Uterus (tissue), 2 donors: ENCODE data around the gene TAS2R14.

Experiments
- CTCF ChIP-seq, 4 experiments: fragments of 200-600 bp in 2 of 4; fragments of 450-650 bp in 2 of 4; sonication (generic) in 2 of 4; IDR thresholded peaks; one replicate each; pipeline ENCODE4 v1.5.1; 2016 to 2019; ENCODE audit warnings: antibody characterized with exemption in 4 of 4, mild to moderate bottlenecking in 2 of 4, moderate library complexity in 1 of 4
- POLR2A ChIP-seq, 2 donors: fragments of 450-650 bp; IDR thresholded peaks; one replicate each; pipeline ENCODE4 v1.6.1; 2016; ENCODE audit warnings: antibody characterized with exemption in 2 of 2, mild to moderate bottlenecking in 1 of 2, moderate library complexity in 1 of 2

- TF ChIP-seq CTCF (IDR thresholded peaks at IDR 0.05) (no peak), POLR2A (IDR thresholded peaks at IDR 0.05) (no peak)
These were observed 28.7 kb downstream of the TAS2R14 start for GRCh38 chr12:10910380-10910779.
